H9 (cell line): ENCODE results near the gene GLRA3. TPM values are rescaled to one million over a fixed set of nuclear protein-coding genes. Genes with fewer than 3 reads are reported as not detected.

ENCODE experiments used
- DNase-seq: peaks from one replicate; pipeline ENCODE4 v3.0.0-alpha.2; 2017
- H2AFZ ChIP-seq: one replicate; pipeline ENCODE4 v1.6.1; 2013; ENCODE audit warnings: mild to moderate bottlenecking, low read length, control low read depth, moderate library complexity
- H2AK5ac ChIP-seq: 2 replicates; pipeline ENCODE4 v1.6.1; 2013; ENCODE audit warnings: low read length, control low read depth, mixed read lengths; ENCODE audit not compliant: insufficient read length
- H2BK120ac ChIP-seq: one replicate; pipeline ENCODE4 v1.6.1; 2013; ENCODE audit warnings: low read depth, mild to moderate bottlenecking, low read length, control low read depth, inconsistent platforms; ENCODE audit not compliant: poor library complexity, severe bottlenecking
- H2BK12ac ChIP-seq: 2 replicates; pipeline ENCODE4 v1.6.1; 2013; ENCODE audit warnings: low read length, control low read depth, mixed read lengths, low read depth; ENCODE audit not compliant: insufficient read length
- H2BK15ac ChIP-seq: 2 replicates; pipeline ENCODE4 v1.6.1; 2013; ENCODE audit warnings: low read depth, low read length, control low read depth
- H2BK20ac ChIP-seq: one replicate; pipeline ENCODE4 v1.6.1; 2013; ENCODE audit warnings: low read depth, mild to moderate bottlenecking, low read length, control low read depth, inconsistent platforms; ENCODE audit not compliant: poor library complexity, severe bottlenecking
- H2BK5ac ChIP-seq: 2 replicates; pipeline ENCODE4 v1.6.1; 2013; ENCODE audit warnings: low read length, control low read depth, mixed read lengths; ENCODE audit not compliant: insufficient read length
- H3K14ac ChIP-seq: 2 replicates; pipeline ENCODE4 v1.6.1; 2013; ENCODE audit warnings: low read length, control low read depth; ENCODE audit not compliant: insufficient read depth
- H3K18ac ChIP-seq: 2 replicates; pipeline ENCODE4 v1.6.1; 2013; ENCODE audit warnings: low read depth, mild to moderate bottlenecking, mixed read lengths, low read length, control low read depth; ENCODE audit not compliant: insufficient read length
- H3K23ac ChIP-seq: 2 replicates; pipeline ENCODE4 v1.6.1; 2013; ENCODE audit warnings: low read length, control low read depth, mixed read lengths, low read depth; ENCODE audit not compliant: insufficient read length
- H3K23me2 ChIP-seq: 2 replicates; pipeline ENCODE4 v1.6.1; 2013; ENCODE audit warnings: low read depth, mild to moderate bottlenecking, mixed read lengths, low read length, control low read depth; ENCODE audit not compliant: insufficient read length, poor library complexity, severe bottlenecking
- H3K27ac ChIP-seq: 2 replicates; pipeline ENCODE4 v1.5.1; 2013; ENCODE audit warnings: low read length, control low read depth, mixed read lengths, low read depth; ENCODE audit not compliant: insufficient read length
- H3K27me3 ChIP-seq: 2 replicates; pipeline ENCODE4 v1.6.1; 2013; ENCODE audit warnings: low read length, control low read depth, inconsistent platforms; ENCODE audit not compliant: insufficient read depth
- H3K4ac ChIP-seq: 2 replicates; pipeline ENCODE4 v1.6.1; 2013; ENCODE audit warnings: low read depth, mild to moderate bottlenecking, control low read depth, inconsistent platforms, low read length, moderate library complexity
- H3K4me1 ChIP-seq: 2 replicates; pipeline ENCODE4 v1.6.1; 2013; ENCODE audit warnings: low read length, control low read depth, inconsistent platforms; ENCODE audit not compliant: insufficient read depth
- H3K4me2 ChIP-seq: 2 replicates; pipeline ENCODE4 v1.6.1; 2013; ENCODE audit warnings: low read length, control low read depth, mixed read lengths; ENCODE audit not compliant: insufficient read length, insufficient read depth
- H3K56ac ChIP-seq: 2 replicates; pipeline ENCODE4 v1.6.1; 2013; ENCODE audit warnings: low read depth, mild to moderate bottlenecking, mixed read lengths, low read length, control low read depth; ENCODE audit not compliant: insufficient read length
- H3K79me1 ChIP-seq: 2 replicates; pipeline ENCODE4 v1.6.1; 2013; ENCODE audit warnings: low read depth, mild to moderate bottlenecking, moderate library complexity, low read length, control low read depth, inconsistent platforms; ENCODE audit not compliant: insufficient read depth, poor library complexity, severe bottlenecking
- H3K79me2 ChIP-seq: 2 replicates; pipeline ENCODE4 v1.6.1; 2013; ENCODE audit warnings: low read length, control low read depth, inconsistent platforms; ENCODE audit not compliant: insufficient read depth
- H3K9ac ChIP-seq: 2 replicates; pipeline ENCODE4 v1.6.1; 2013; ENCODE audit warnings: low read length, control low read depth, mixed read lengths; ENCODE audit not compliant: insufficient read length; ENCODE audit errors: extremely low read depth
- H3K9me3 ChIP-seq: one replicate; pipeline ENCODE4 v1.6.1; 2013; ENCODE audit warnings: low read depth, low read length, inconsistent platforms; ENCODE audit not compliant: control insufficient read depth
- H3T11ph ChIP-seq: one replicate; pipeline ENCODE4 v1.6.1; 2013; ENCODE audit warnings: mild to moderate bottlenecking, low read length, control low read depth, inconsistent platforms
- H4K20me1 ChIP-seq: one replicate; pipeline ENCODE4 v1.6.1; 2013; ENCODE audit not compliant: control insufficient read depth, insufficient read length, insufficient read depth
- H4K5ac ChIP-seq: 2 replicates; pipeline ENCODE4 v1.6.1; 2013; ENCODE audit warnings: low read depth, mild to moderate bottlenecking, mixed read lengths, low read length, control low read depth; ENCODE audit not compliant: insufficient read length
- H4K8ac ChIP-seq: replicated peaks from 2 replicates; pipeline ENCODE4 v1.6.1; 2013; ENCODE audit warnings: low read length, control low read depth, mixed read lengths, low read depth; ENCODE audit not compliant: insufficient read length
- H4K91ac ChIP-seq: 2 replicates; pipeline ENCODE4 v1.6.1; 2013; ENCODE audit warnings: low read depth, mild to moderate bottlenecking, moderate library complexity, mixed read lengths, low read length, control low read depth; ENCODE audit not compliant: insufficient read length
- H3K27ac Mint-ChIP-seq, 3 experiments: 2 replicates in 2 of 3; 3 replicates in 1 of 3; pipeline ENCODE4 v1.8.0; 2020 to 2021; ENCODE audit warnings: mixed read lengths in 3 of 3, mild to moderate bottlenecking in 1 of 3, moderate library complexity in 1 of 3
- H3K27me3 Mint-ChIP-seq: 2 replicates; pipeline ENCODE4 v1.8.0; 2021; ENCODE audit warnings: low read depth, mild to moderate bottlenecking, moderate library complexity, mixed read lengths
- H3K36me3 Mint-ChIP-seq, 3 experiments: 2 replicates in 2 of 3; 3 replicates in 1 of 3; pipeline ENCODE4 v1.8.0; 2020 to 2021; ENCODE audit warnings: low read depth in 3 of 3, mixed read lengths in 3 of 3; ENCODE audit not compliant: insufficient read depth in 1 of 3
- H3K4me1 Mint-ChIP-seq, 2 experiments: 2 replicates each; pipeline ENCODE4 v1.8.0; 2020; ENCODE audit warnings: mixed read lengths in 2 of 2
- H3K4me3 Mint-ChIP-seq, 2 experiments: 2 replicates in 1 of 2; 3 replicates in 1 of 2; pipeline ENCODE4 v1.8.0; 2020 to 2021; ENCODE audit warnings: mild to moderate bottlenecking in 2 of 2, mixed read lengths in 2 of 2, moderate library complexity in 1 of 2
- H3K9me3 Mint-ChIP-seq, 2 experiments: 2 replicates in 1 of 2; 3 replicates in 1 of 2; pipeline ENCODE4 v1.8.0; 2020; ENCODE audit warnings: mild to moderate bottlenecking in 2 of 2, mixed read lengths in 2 of 2, moderate library complexity in 1 of 2
- CTCF ChIP-seq: fragments of 200-600 bp; sonication (generic); conservative IDR thresholded peaks from 3 replicates; pipeline ENCODE4 v1.8.0; 2021; ENCODE audit warnings: antibody characterized with exemption, mild to moderate bottlenecking
- WGBS: extraction: QIAGEN DNeasy Blood & Tissue Kit; methylation state at CpG from one replicate; pipeline ENCODE4 v1.1.7; 2013; ENCODE audit warnings: missing lambda C conversion rate, low lambda C conversion rate, mixed read lengths; ENCODE audit not compliant: insufficient read length; ENCODE audit errors: extremely low coverage; 5-methylcytosine and 5-hydroxymethylcytosine counted together
- long read RNA-seq: library from polyadenylated mRNA; unstranded; transcript quantifications from one replicate; pipeline ENCODE4 v2.0.0, GENCODE V29; 2020
- total RNA-seq: library from RNA; stranded (reverse); gene quantifications from 2 replicates; pipeline ENCODE4 v1.2.1, GENCODE V29; 2021

Gene GLRA3
- total RNA-seq = 0.09 TPM in 2 replicates
- long read RNA-seq, partial matches to known transcripts = 0 of 1 reads
- long read RNA-seq, other reads (novel, unspliced or antisense) = 1 of 1 reads

- Histone ChIP-seq H2BK15ac (no peak within 1 kb of the TSS), H4K5ac (no peak within 1 kb of the TSS), H2AFZ (peak within 1 kb of the TSS; percentile 79), H3K23me2 (peaks cover 2% of the 10 kb centered on the region), H2BK12ac (no peak within 1 kb of the TSS), H2BK120ac (no peak within 1 kb of the TSS), H3K4me2 (peak within 1 kb of the TSS; percentile 62), H4K20me1 (no peaks in the 10 kb centered on the region), H3T11ph (no peak within 1 kb of the TSS), H3K9ac (peak within 1 kb of the TSS; percentile 53), H2BK5ac (no peak within 1 kb of the TSS), H2AK5ac (no peak within 1 kb of the TSS), H2BK20ac (no peak within 1 kb of the TSS), H3K79me2 (no peaks in the 10 kb centered on the region), H4K8ac (no peak within 1 kb of the TSS), H3K79me1 (no peaks in the 10 kb centered on the region), H3K27ac (peak within 1 kb of the TSS; percentile 5), H3K14ac (no peak within 1 kb of the TSS), H3K56ac (no peak within 1 kb of the TSS), H3K9me3 (no peaks in the 10 kb centered on the region), H3K23ac (no peak within 1 kb of the TSS), H3K27me3 (no peaks in the 10 kb centered on the region), H3K4ac (no peak within 1 kb of the TSS), H3K4me1 (no peaks in the 10 kb centered on the region), H4K91ac (no peak within 1 kb of the TSS), H3K18ac (no peak within 1 kb of the TSS)
- Mint-ChIP-seq H3K36me3 (no peaks in the 10 kb centered on the region), H3K4me3 (peak within 1 kb of the TSS; percentile 81 to 88), H3K9me3 (peaks cover 0 to under 1% of the 10 kb centered on the region in 2 experiments; a peak in 2 of 5 replicates), H3K27ac (peak within 1 kb of the TSS; percentile 94 to 99 (median 97)), H3K4me1 (peaks cover 14 to 15% of the 10 kb centered on the region in 2 experiments), H3K27me3 (no peaks in the 10 kb centered on the region)
- DNase-seq = peak; percentile 99
- peak; percentile 21; the same call in 1 of the 3 replicates for TF ChIP-seq CTCF
- WGBS = no CpG with 5 or more reads among the region's 40 CpGs
These were observed at the start of gene GLRA3 for GRCh38 chr4:174828845-174829701. Gene GLRA3 (minus strand): TSS chr4:174829247. CDS start chr4:174828811, 436 bp downstream.
